DND-41 (cell line): ENCODE results near the gene CXCR5.
A peak's percentile ranks its signal among the peaks of the same experiment; 100 is the strongest.

Experiments used
- ATAC-seq: fragments of 200-7000 bp; cut with Tn5 transposase; 3 replicates; pipeline ENCODE4 v1.9.1; 2021; ENCODE audit warnings: low read depth; ENCODE audit not compliant: insufficient read depth
- DNase-seq: peaks from one replicate; pipeline ENCODE4 v3.0.0-alpha.2; 2020
- H2AFZ ChIP-seq: 2 replicates; pipeline ENCODE4 v1.6.0; 2012; ENCODE audit warnings: low read depth, low read length
- H3K27ac ChIP-seq: 2 replicates; pipeline ENCODE4 v1.5.1; 2012; ENCODE audit warnings: low read length, inconsistent platforms
- H3K27me3 ChIP-seq: fragments of 200-600 bp; sonication (generic); 2 replicates; pipeline ENCODE4 v1.6.0; 2012; ENCODE audit warnings: low read length, mild to moderate bottlenecking, inconsistent platforms; ENCODE audit not compliant: insufficient read depth, poor library complexity
- H3K36me3 ChIP-seq: 2 replicates; pipeline ENCODE4 v1.5.1; 2012; ENCODE audit warnings: low read length, inconsistent platforms; ENCODE audit not compliant: insufficient read depth
- H3K4me1 ChIP-seq: 2 replicates; pipeline ENCODE4 v1.5.1; 2012; ENCODE audit warnings: mild to moderate bottlenecking, low read length; ENCODE audit not compliant: insufficient read depth
- H3K4me2 ChIP-seq: 2 replicates; pipeline ENCODE4 v1.6.0; 2012; ENCODE audit warnings: mild to moderate bottlenecking, moderate library complexity, low read length, inconsistent platforms; ENCODE audit not compliant: insufficient read depth
- H3K4me3 ChIP-seq, 2 experiments: fragments of 200-600 bp in 1 of 2; shearing (Covaris generic) in 1 of 2; 2 replicates each; pipeline ENCODE4 v1.5.1; 2012 to 2016; ENCODE audit warnings: inconsistent platforms in 2 of 2, low read length in 2 of 2, mild to moderate bottlenecking in 2 of 2, low read depth in 1 of 2, moderate library complexity in 1 of 2
- H3K79me2 ChIP-seq: 2 replicates; pipeline ENCODE4 v1.6.0; 2012; ENCODE audit warnings: low read length, inconsistent platforms; ENCODE audit not compliant: insufficient read depth
- H3K9ac ChIP-seq: 2 replicates; pipeline ENCODE4 v1.6.0; 2012; ENCODE audit warnings: low read depth, mild to moderate bottlenecking, inconsistent platforms, low read length, moderate library complexity
- H3K9me3 ChIP-seq: 2 replicates; pipeline ENCODE4 v1.5.1; 2012; ENCODE audit warnings: low read length, moderate library complexity, mild to moderate bottlenecking, inconsistent platforms; ENCODE audit not compliant: insufficient read depth, severe bottlenecking
- H4K20me1 ChIP-seq: 2 replicates; pipeline ENCODE4 v1.6.0; 2012; ENCODE audit warnings: low read length; ENCODE audit not compliant: insufficient read depth
- EZH2 ChIP-seq: IDR thresholded peaks from 3 replicates; pipeline ENCODE4 v1.6.1; 2012; ENCODE audit warnings: borderline replicate concordance, low read depth, mild to moderate bottlenecking, moderate library complexity, low read length, inconsistent platforms; ENCODE audit not compliant: severe bottlenecking
- TF ChIP-seq, protein P1 (sequence below): IDR thresholded peaks from 2 replicates; pipeline ENCODE4 v1.5.1; 2012; ENCODE audit warnings: borderline replicate concordance, low read length, moderate library complexity, mild to moderate bottlenecking; ENCODE audit not compliant: poor library complexity, severe bottlenecking; ENCODE audit errors: extremely low read depth

Gene CXCR5

DNA sequence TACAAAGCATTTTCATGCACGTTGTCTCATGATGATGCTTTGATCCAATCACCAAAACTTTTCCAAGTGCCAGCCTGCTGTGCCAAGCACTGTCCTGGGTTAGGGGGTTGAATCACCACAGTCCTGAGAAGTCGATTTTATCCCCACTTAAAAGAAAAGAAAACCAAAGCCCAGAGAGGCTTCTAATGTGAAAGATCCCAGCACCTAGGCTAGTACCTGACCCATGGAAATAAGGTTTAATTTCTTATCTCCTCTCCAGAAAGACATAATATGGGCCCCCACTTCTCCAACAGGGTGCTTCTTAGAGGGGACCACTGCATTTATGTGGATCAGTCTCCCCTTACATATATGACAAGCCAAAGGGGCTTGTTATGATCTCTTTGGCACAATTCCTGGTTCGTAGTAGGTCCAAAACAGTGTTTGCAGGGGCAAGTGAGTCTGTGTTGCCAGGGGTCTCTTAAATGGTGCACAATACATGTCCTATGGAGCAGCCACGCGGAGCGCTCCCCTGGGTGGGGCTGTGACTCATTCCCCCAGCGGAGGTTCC, 43.9 kb downstream of the CXCR5 start:
- H3K4me2 ChIP-seq = peak overlapping the region; percentile 81
- H3K4me3 ChIP-seq = peak overlapping the region in 1 of 2 experiments; percentile 84; a peak in 2 of 4 replicates
- H3K36me3 ChIP-seq = peaks cover 12% of the 10 kb centered on the region; the same call in 1 of the 2 replicates
- H3K27ac ChIP-seq = peak overlapping the region; percentile 66
- peak overlapping the region; percentile 66 for H3K9ac ChIP-seq
- H2AFZ ChIP-seq = peak overlapping the region; percentile 69
- no peaks in the 10 kb centered on the region for H3K9me3 ChIP-seq
- peaks cover 21% of the 10 kb centered on the region for H4K20me1 ChIP-seq
- H3K4me1 ChIP-seq = peaks cover 77% of the 10 kb centered on the region
- peaks cover 28% of the 10 kb centered on the region for H3K79me2 ChIP-seq
- ATAC-seq (no peak), DNase-seq (no peak)
- TF ChIP-seq EZH2 = no peak
- TF ChIP-seq, protein P1, sequence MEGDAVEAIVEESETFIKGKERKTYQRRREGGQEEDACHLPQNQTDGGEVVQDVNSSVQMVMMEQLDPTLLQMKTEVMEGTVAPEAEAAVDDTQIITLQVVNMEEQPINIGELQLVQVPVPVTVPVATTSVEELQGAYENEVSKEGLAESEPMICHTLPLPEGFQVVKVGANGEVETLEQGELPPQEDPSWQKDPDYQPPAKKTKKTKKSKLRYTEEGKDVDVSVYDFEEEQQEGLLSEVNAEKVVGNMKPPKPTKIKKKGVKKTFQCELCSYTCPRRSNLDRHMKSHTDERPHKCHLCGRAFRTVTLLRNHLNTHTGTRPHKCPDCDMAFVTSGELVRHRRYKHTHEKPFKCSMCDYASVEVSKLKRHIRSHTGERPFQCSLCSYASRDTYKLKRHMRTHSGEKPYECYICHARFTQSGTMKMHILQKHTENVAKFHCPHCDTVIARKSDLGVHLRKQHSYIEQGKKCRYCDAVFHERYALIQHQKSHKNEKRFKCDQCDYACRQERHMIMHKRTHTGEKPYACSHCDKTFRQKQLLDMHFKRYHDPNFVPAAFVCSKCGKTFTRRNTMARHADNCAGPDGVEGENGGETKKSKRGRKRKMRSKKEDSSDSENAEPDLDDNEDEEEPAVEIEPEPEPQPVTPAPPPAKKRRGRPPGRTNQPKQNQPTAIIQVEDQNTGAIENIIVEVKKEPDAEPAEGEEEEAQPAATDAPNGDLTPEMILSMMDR = no peak
- H3K27me3 ChIP-seq = no peaks in the 10 kb centered on the region

DNA sequence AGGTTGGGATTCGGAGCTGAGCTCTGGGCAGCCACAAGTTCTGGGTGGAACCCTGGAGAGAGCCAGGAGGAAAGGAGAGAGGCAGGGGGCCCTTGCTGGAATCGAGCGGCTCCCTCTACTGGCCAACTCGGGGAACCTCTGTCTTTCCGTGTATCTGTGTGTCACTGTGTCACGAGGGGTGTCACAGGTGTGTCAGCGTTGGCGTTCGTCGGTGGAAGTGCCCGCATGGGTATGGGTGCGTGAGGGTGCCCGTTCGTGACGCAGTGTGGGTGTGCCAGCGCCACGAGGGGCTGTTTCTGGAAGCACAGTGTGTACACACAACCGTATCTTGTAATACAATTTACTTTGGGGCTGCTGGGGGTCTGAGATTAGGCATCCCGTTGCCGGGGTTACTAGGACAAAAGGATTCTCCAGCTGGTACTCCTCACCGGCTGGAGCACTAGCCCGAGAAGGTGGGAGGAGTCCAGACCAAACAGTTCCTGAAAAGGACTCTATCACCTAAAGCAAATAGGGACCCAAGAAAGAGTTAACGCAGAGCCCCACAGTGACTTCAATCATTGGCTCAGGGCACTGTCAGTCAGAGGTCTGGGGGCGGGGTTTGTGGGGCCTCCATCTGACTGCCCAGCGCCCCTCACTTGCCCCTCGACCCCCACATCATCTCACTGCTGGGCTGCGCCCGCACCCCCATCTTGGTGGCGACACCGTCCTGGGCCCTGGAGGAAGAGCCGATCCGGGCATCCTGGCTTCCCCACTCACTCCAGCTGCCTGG, 44.6 kb downstream of the CXCR5 start:
- Histone ChIP-seq H3K4me1 (peaks cover 70% of the 10 kb centered on the region), H3K27ac (peak overlapping the region; percentile 66), H3K79me2 (peaks cover 21% of the 10 kb centered on the region), H2AFZ (peak overlapping the region; percentile 69), H4K20me1 (peaks cover 21% of the 10 kb centered on the region), H3K9ac (peak overlapping the region; percentile 66), H3K36me3 (peaks cover 7% of the 10 kb centered on the region; the same call in 1 of the 2 replicates), H3K4me2 (peak overlapping the region; percentile 81), H3K27me3 (no peaks in the 10 kb centered on the region), H3K4me3 (peak overlapping the region; percentile 61 to 84), H3K9me3 (no peaks in the 10 kb centered on the region)
- DNase-seq (peak; percentile 90), ATAC-seq (peak; percentile 61)
- TF ChIP-seq EZH2 = no peak
- TF ChIP-seq, protein P1 = peak; percentile 99

DNA sequence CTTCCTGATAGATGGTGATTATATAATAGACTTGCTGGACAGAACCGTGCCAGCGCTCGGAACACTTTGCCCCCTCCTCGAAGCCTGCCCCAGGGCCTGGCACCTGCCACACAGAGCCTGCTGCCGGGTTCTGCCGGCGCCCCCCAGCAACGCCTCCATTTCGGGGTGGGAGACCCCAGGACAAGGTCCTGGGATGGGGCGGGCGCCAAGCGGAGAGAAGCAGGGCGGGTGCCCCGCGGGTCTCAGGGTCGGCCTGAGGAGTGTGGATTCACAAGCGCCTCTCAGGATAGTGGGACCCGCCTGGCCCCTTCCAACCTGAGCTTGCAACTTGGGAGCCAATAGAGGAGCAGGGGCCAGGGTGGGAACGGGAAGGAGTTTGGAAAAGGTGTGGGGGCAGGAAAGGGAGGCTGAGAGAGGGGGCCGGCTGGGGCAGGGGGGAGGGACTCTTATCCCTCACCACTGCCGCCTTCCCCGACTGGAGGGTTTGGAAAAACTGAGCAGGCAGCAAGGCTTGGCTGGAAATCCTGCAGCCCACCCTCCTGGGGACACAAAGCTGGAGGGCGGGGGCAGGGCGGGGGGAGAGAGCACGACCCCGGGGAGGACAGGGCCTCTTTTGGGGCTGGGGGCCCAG, 45.3 kb downstream of the CXCR5 start:
- Histone ChIP-seq H3K4me2 (peak overlapping the region; percentile 81), H3K27me3 (no peaks in the 10 kb centered on the region), H3K27ac (peak overlapping the region; percentile 66), H3K79me2 (peaks cover 14% of the 10 kb centered on the region), H3K9ac (peak overlapping the region; percentile 66), H2AFZ (peak overlapping the region; percentile 69), H3K4me1 (peaks cover 63% of the 10 kb centered on the region), H4K20me1 (peaks cover 14% of the 10 kb centered on the region), H3K36me3 (peaks cover under 1% of the 10 kb centered on the region; the same call in 1 of the 2 replicates), H3K4me3 (peak overlapping the region; percentile 61 to 84), H3K9me3 (no peaks in the 10 kb centered on the region)
- DNase-seq = peak; percentile 65
- ATAC-seq = peak; percentile 20
- no peak for TF ChIP-seq EZH2
- TF ChIP-seq, protein P1 = peak; percentile 10
